H1 (cell line): Measurements from ENCODE around the gene KLHDC4. TPM values are rescaled to one million over a fixed set of nuclear protein-coding genes. Genes with fewer than 3 reads are reported as not detected.

ENCODE experiments used
- PHF8 ChIP-seq: fragments of 200-600 bp; sonication (generic); conservative IDR thresholded peaks from 2 replicates; pipeline ENCODE4 v1.7.1; 2012; ENCODE audit warnings: low read depth, mild to moderate bottlenecking, inconsistent platforms, low read length, moderate library complexity
- polyA plus RNA-seq, 7 experiments: library from polyadenylated mRNA; depleted of rRNA in 3 of 7; stranded (reverse) in 5 of 7; unstranded in 2 of 7; fragments of >200 nt in 5 of 7; fragments of 200-250 nt in 2 of 7; gene quantifications; 1 replicate in 5 of 7; 2 replicates in 1 of 7; 4 replicates in 1 of 7; pipeline versions ENCODE4 v1.2.1 to v1.2.3, GENCODE V29; 2011 to 2013; ENCODE audit warnings: missing spikeins in 2 of 7, mixed read lengths in 2 of 7
- total RNA-seq: library from RNA; stranded (reverse); fragmentation: NEBNext Ultra II Directional; extraction: Animal tissue kit (Norgen Biotek cat#: 25700); gene quantifications from 2 replicates; pipeline ENCODE4 v1.2.1, GENCODE V29; 2021

The KLHDC4 gene
- total and polyA plus RNA-seq, 2 of the 8 experiments (the other 6 are each of a cell fraction or from before 2014, with no cell fraction given) = 23.7 to 63.9 TPM

DNA sequence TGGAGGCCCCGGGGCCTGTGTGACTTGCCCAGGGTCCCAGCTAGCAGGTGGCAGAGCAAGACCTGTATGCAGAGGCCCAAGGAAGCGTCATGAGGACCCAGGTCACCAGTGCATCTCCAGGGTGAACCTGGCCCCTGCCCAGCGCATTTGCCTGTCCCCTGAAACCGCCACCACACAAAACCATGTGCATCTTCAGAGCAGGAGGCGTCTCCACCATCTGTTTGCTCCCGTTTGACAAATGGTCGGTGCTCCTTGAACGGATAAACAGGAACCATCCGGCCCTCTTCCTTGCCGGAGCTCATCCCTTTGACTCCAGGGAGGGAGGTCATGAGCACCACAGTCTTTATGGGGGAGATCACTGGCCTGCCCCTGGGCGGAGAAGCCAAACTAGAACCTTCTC, 101.0 kb downstream of the KLHDC4 start (continued):
- TF ChIP-seq PHF8 = no peak
